Inflammatory macrophage (primary cell): ENCODE results near the gene TCF15.
"Not testable (repeated sequence)": the region's sequence is repeated elsewhere in the genome, so short reads cannot be mapped to it uniquely, and the experiment has no call there.

ENCODE experiments used
- DNase-seq, 2 donors: peaks; one replicate each; pipeline ENCODE4 v3.0.0-alpha.2; 2020 to 2022

TCF15 gene

GRCh38 chr20:642013-642397, 31.9 kb upstream of the TCF15 start:
- not testable (repeated sequence) for DNase-seq

GRCh38 chr20:641516-641875, 31.4 kb upstream of the TCF15 start:
- DNase-seq: no peak

- no peak for DNase-seq
Measured at GRCh38 chr20:640674-641515, 30.8 kb upstream of the TCF15 start.

GRCh38 chr20:638579-638978, 28.5 kb upstream of the TCF15 start:
- no peak for DNase-seq

GRCh38 chr20:637559-637958, 27.4 kb upstream of the TCF15 start:
- DNase-seq: no peak

- no peak for DNase-seq
Measured at GRCh38 chr20:635893-636338, 25.8 kb upstream of the TCF15 start.

- DNase-seq: no peak
Measured at GRCh38 chr20:635028-635892, 25.2 kb upstream of the TCF15 start.

- DNase-seq: no peak
Measured at GRCh38 chr20:634148-634925, 24.2 kb upstream of the TCF15 start.

GRCh38 chr20:631101-631500, 21.0 kb upstream of the TCF15 start:
- DNase-seq: no peak

GRCh38 chr20:626579-626978, 16.5 kb upstream of the TCF15 start:
- no peak for DNase-seq

GRCh38 chr20:625360-625932, 15.3 kb upstream of the TCF15 start:
- DNase-seq: peak; percentile 53 to 65

- DNase-seq: peak in 1 of 2 donors; percentile 41
Measured at GRCh38 chr20:623704-624103, 13.6 kb upstream of the TCF15 start.

GRCh38 chr20:623021-623420, 12.9 kb upstream of the TCF15 start:
- DNase-seq: no peak

- DNase-seq: no peak
Measured at GRCh38 chr20:622161-622560, 12.1 kb upstream of the TCF15 start.

GRCh38 chr20:621125-621756, 11.1 kb upstream of the TCF15 start:
- peak; percentile 15 to 64 for DNase-seq

- DNase-seq: peak in 1 of 2 donors; percentile 52
Measured at GRCh38 chr20:620246-620645, 10.1 kb upstream of the TCF15 start.

GRCh38 chr20:618980-619379, 8.9 kb upstream of the TCF15 start:
- no peak for DNase-seq

- DNase-seq: no peak
Measured at GRCh38 chr20:617934-618690, 8.0 kb upstream of the TCF15 start.

GRCh38 chr20:615514-615913, 5.4 kb upstream of the TCF15 start:
- peak in 1 of 2 donors; percentile 24 for DNase-seq

GRCh38 chr20:611843-612185, 1.7 kb upstream of the TCF15 start:
- no peak for DNase-seq
